HUDEP-2 (cell line): ENCODE data around the gene LRFN2.
A peak's percentile ranks its signal among the peaks of the same experiment; 100 is the strongest.

Source experiments
- DNase-seq, 76 experiments: peaks; one replicate each; lab custom pipeline; 2025; ENCODE audit not compliant: unreplicated experiment in 76 of 76; lab: John Stamatoyannopoulos, UW

The LRFN2 gene

DNA sequence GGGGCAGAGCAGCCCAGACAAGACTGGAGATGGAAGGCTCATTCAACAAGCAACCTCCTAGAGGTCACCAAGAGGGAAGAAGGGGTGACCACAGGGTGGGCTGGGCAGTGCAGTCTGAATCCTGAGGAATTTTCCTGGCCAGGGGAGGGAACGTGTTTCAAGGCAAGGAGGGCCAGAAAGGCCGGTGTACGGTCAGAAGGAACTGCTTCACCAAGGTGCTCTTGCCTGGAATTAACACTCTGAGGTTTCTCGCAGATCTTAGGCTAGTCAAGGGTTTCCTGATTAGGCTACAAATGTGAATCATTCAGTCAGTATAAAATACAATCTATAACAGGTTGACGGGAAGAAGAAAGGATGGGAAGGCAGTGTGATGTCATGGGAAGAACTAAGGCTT, 199.3 kb downstream of the LRFN2 start:
- no peak for DNase-seq

DNA sequence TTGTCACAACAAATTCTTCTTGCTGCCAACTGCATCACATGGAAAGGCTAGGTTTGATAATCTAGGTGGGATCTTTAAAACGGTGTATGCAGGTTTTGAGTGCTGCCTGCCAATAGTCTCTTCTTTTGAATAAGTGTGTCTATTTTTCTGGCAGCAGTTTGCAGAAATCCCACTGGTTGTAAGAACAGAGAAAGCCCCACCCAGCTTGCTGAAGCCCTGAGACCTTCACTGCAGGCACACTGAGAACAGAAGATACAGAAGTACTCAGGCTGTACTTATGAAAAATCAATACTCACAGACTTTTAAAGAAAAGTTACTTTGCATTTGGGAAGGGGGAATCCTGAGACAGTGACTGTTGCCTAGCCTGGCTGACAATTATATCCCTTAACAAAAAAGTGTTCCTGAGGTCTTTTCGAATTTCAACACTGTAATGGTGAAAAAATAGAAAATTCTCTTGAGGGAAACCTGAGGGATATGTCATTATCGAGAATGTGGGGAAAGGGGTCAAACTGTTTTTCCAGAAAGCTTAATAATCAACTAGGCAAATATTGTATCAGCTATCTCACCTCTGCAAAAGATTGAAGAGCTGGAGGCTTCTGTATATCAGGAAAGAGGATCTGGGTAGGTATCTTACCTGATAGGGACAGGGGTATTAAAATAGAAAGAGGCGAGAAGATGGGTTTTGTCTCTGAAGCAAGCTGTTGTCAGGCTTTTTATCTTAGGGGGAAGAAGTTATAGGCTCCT, 199.9 kb downstream of the LRFN2 start:
- DNase-seq, result no peak

DNA sequence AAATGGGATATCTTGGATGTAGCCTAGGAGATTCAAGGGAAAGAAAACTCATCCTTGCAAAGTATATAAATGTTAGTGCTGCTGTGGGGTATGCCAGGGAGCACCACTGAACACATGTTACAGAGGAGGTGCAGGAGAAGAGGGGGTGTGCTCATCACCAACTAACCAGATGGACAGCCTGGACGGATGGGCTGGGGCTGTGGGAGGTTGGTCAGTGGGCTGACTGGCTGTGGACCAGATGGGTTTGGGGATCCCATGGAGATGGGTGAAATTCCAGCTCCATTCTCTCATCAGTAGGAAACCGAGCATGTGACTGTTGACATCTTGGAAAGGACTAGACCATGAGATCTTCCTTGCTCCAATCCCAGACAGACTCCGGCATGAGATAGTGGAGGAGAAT, 201.0 kb downstream of the LRFN2 start:
- no peak for DNase-seq

DNA sequence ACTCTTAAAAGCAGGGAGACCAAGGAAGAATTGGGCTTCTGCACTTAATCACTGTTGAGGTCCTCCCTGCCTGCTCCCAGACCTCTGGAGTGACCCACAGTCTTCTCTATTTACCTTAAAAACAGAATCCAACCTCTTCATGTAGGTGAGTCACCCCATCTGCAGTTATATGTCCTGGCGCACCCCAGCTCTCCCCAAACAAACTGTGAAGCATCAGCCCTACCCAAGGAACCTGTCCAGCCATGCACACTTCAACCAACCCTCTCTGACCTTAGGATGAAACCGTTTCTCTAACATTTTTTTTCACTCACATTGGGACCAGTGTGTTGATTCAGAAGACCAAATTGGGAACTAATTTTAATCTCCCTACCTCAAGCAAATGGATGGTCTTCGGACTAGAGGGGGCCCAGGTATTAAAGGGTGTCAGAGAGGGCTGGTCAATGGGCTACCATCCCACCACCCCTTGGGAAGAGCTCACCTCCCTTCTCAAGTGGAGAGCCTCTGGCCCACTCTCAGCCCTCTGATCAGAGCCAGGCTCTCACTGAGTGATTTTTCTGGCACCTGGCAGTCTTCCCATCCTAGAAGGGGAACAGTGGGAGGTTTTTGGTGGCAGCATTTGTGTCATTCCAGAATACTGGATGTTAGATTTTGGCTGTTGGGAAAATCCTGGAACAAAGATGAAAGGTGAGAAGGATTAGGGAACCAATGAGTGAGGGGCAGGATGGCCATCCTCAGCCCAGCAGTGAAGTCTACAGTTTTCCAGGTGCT, 203.6 kb downstream of the LRFN2 start:
- no peak for DNase-seq

DNA sequence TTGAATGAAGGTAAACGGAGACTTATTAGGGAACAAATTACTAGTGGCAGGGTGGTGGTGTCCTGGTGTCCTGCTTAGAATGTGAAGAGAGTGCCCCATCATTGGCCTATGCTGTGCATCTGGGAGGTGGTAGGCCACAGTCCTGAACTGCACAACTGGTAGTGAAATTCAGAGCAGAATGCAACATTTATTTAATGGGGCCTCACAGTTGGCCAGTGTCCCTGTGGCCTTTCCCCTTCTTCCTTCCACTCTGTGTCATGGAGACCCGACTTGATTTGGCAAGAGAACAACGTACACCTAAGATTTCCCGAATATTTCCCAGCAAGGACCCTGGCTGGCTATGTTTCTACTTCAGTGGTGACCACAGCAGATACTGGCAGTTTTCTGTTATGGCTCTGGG, 206.9 kb downstream of the LRFN2 start:
- no peak for DNase-seq

DNA sequence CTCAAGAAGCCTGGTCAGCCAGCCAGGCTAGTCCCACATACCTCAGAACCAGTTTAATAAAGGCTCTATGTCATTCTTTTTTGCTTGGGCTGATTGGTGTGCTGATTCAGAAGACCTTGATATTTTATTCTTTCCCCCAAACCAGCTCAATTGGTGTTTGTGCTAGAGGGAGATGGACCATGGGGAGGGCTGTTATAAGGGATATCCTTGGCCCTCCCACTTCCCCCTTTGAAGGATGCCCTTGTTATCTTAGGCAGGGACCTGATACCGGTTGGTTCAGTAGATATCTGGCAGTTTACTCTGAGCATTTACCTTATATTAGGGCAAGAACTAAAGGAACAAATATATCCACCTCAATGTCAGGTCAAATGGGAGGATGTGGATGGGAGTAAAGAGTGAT, 207.4 kb downstream of the LRFN2 start:
- no peak for DNase-seq

DNA sequence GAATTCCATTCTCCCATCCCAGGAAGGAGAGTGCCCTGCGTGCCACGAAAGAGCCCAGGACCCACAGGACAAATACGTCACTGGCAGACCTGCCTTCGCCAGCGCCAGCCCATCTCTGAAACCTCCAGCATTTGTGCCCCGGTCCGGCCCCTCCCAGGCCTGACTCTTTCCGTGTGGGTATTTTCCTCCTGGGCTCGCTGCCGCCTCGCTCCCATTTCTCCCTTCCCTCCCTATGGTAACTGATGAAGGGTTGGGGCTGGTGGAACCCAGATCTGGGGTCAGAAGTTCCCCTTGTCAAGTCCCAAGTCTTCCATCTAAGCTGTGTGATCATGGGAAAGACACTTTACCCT, 208.5 kb downstream of the LRFN2 start:
- no peak for DNase-seq

DNA sequence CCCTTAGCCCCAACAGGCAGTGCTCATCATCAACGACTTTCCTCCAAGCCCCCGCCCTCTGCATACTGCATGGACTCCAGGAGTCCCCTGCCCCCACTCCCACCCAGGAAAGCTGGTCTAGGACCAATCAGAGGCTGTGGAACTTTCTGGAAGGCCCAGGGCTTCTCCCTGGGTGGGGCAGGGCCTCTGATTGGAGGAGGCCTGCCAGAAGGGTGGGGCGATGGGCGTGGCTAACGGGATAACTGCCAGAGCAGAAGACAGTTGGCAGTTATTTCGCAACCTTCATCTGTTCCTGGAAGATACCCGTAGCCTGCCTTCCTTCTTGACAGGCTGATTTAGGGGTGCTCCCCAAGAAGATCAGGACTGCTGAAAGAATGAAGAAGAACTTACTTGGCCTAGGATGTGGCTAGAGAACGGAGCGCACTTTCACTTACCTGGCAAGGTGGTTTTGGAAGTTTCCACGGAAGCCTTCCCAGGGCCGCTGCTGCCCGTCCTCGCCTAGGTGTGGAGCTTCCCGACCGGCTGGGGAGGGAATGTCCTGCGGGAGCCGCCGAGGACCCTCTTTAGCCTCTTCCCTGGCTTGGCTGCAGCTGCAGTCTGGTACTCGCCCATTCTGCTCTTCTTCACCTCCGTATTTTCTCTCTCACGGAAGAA, 209.0 kb downstream of the LRFN2 start:
- peak in 44 of 76 experiments; percentile 10 to 68 (median 34) for DNase-seq

DNA sequence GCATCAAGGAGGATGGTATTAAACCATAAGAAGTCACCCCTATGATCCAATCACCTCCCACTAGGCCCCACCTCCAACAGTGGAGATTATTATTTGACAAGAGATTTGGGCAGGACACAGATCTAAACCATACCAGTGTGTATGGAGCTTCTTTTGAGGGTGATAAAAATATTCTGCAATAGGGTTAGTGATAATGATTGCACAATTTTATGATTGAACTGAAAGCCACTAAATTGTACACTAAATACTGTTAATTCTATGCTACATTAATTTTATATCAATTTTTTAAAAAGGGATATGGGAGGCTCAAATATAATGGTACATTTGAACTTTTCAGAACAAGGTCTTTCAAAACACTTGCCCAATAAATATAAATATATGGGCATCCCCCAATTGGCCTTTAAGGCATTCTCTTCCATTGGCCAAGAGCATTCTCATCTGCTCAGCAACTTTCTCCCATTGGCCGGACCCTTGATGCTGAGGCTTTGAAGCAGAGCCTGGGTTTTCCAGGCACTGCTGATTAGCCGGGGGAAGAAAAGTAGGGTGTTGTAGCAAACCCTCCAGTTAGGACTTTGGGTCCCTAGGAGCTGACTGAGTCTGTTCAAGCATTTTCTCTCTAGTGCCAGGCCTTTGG, 209.9 kb downstream of the LRFN2 start:
- DNase-seq, result no peak

DNA sequence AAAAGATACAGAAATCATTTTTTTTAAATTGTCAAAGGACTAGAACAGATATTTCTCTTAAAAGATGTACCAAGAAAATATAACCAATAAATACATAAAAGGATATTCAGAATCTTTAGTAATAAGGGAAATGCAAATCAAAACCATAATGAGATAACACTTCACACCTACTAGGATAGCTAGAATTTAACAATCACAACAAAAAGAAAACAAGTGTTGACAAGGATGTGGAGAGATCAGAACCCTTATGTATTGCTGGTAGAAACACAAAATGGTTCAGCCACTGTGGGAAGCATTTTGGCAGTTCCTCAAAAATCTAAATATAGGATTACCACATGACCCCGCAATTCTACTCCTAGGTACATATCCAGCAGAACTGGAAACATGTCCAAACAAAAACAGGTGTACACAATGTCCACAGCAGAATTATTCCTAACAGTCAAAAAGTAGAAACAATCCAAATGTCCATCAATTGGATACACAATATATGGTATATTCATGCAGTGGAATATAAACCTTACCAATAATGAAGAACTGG, 211.0 kb downstream of the LRFN2 start:
- no peak for DNase-seq

DNA sequence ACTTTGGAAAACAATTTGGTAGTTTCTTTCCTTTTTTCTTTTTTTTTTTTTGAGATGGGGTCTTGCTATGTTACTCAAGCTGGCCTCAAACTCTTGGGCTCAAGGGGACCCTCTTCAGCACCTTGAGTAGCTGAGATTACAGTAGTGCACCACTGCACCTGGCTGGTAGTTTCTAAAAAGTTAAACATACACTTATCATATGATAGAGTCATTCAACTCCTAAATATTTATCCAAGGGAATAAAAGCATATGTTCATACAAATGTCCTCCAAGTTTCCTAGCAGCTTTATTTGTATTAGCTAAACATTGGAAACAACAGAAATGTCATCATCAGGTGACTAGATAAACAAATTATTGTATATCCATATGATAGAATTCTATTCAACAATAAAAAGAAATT, 213.9 kb downstream of the LRFN2 start:
- DNase-seq, result no peak

DNA sequence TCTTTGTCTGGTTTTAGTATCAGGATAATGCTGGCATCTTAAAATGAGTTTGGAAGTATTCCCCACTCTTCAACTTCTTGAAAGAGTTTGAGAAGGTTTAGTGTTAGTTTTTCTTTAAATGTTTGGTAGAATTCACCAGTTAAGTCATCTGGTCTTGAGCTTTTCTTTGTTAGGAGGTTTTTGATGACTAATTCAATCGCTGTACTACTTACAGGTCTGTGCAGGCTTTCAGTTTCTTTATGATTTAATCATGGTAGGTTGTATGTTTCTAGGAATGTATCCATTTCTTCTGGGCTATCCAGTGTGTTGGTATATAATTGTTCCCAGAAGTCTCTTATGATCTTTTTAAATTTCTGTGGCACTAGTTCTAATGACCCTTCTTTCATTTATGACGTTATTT, 215.5 kb downstream of the LRFN2 start:
- DNase-seq, result no peak

DNA sequence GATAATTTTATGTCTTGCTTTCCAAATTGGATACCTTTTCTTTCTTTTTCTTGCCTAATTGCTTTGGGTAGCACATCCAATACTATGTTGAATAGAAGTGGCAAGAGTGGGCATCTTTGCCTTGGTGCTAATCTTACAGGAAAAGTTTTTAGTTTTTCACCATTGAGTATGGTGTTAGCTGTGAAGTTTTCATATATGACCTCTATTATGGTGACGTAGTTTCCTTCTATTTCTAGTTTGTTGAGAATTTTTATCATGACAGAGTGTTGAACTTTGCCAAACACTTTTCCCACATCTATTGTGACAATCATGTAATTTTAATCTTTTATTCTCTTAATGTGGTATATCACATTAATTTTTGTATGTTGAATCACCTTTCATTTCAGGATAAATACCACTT, 216.1 kb downstream of the LRFN2 start:
- no peak for DNase-seq

DNA sequence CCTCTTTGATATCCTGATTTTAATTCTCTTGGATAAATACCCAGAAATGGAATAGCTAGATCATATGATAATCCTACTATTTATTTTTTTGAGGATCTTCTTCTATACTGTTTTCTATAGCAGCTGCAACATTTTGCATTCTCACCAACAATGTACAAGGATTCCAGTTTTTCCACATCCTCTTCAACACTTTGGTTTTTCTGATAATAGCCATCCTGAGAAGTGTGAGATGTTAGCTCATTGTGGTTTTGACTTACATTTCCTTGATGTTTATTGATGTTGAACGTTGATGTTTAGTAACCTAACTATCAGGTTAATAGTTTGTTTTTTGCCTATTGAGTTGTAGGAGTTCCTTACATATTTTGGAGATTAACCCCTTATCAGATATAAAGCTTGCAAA, 217.3 kb downstream of the LRFN2 start:
- DNase-seq, result no peak

DNA sequence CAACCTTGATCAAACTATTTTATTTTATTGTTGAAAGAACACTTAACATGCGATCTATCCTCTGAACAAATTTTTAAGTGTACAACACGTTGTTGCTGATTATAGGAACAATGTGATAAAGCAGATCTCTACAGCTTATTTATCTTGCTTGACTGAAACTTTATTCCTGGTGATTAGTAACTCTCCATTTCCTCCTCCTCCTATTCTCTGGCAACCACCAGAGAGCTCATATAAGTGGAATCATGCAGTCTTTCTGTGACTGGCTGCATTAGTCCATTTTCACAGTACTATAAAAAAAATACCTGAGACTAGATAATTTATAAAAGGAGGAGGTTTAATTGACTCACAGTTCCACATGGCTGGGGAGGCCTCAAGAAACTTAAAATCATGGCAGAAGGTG, 218.1 kb downstream of the LRFN2 start:
- no peak for DNase-seq

DNA sequence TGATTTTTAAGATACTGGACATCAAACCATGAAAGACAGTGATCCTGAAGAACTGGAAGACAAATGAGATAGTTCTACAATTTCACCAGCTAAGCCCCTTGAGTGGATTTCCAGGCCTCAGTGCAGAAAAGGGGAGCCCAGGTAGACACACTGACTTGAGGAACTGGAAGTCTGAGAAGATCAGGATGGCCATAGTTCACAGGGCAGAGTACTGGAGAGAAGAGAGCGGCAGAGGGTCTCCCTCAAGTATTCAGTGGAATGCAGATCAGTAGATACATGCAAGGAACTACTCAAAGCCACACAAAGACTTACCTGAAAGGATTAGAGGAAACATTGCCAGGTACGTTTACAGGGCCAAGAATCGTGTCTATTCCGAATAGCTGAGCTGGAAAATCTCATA, 224.3 kb downstream of the LRFN2 start:
- DNase-seq, result no peak

DNA sequence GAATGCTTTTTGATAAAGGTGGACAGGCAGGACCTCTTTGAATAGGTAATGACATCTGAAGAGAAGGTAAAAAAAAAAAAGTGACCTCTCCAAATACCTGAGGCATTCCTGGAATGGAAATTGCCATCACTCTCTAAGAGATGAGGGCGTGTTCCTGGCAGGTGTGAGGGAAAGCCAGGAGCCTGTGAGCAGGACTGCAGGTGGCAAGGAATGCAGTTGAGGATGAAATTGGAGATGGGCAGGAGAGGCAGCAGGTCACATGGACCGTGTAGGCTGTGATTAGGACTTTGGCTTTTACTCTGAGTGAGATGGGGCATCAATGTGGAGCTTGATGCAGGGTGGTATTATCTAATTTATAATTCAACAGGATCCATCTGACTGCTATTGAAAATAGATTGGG, 227.4 kb downstream of the LRFN2 start:
- DNase-seq, result no peak

DNA sequence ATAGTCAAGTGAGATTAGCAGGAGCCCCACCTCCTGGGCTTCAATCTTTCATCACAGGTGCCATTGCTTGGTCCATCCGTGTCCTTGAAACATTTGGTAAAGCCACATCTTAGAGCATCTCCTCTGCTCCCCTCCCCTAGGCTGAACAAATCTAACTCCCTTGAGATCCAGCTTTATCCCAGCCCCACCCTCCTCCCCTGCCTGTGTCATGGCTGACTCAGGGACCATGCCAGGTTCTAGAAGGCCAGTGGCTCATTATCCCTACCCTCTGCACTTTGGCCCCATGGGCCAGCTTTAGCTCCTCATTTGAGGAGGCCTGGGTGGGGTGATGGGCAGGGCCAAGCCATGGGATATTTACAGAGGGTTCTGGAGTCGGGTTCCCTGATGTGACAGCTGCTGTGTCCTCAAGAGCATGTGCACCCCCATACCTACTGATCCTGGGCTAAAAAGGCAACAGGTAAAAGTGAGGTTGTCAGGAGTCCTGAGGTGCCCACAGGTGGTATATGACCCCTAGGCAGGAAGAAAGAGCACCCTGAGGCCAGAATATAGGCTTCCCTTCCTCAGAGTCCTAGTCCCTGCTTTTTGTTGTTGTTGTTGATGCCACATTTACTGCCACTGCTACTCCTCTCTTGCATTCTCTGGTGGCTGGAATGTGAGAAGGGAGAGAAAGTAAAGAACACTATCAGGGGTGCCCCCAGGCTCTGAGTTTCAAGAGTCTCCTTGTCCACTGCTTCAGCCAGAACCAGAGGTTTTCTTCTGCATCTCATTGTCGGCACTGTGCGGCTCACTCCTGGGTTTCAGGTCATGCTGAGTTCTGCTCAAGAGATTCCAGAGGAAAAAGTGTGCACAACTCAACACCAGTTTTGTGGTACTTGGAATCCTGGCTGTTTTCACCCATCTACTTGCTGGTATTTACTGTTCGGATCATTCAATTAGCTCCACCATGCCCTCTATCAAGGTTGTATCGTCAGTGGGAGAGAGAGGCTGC, 228.4 kb downstream of the LRFN2 start:
- DNase-seq, result no peak

DNA sequence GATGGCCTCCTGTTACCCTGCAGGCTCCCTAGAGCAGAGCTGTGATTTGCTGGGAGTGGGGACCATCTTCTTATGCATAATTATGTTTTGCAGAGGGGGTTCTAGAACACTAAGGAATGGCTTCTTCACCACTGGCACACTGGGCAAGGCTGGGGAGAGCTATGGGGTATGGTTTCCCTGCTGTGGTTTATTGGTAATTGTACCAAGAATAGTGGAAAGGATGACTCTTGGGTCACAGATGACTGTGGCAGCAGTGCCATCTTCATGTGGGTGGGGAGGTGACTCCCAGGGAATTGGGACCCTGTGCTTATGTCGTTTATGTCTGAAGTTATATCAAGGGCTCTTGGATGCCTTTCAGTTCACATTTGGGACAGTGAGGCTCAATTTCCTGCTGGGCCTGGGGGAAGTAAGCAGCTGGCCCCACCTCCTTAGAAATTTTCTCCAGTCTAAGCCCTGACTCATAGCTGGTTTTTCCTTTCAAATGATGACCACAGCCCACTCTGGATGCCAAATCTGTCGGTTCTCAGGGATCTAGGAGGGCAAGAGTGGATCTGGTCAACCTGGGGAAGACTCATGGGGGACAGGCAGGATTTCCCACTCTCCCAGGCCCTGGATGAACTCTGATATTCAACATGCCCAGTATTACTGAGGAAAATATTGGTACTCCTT, 230.8 kb downstream of the LRFN2 start:
- no peak for DNase-seq

DNA sequence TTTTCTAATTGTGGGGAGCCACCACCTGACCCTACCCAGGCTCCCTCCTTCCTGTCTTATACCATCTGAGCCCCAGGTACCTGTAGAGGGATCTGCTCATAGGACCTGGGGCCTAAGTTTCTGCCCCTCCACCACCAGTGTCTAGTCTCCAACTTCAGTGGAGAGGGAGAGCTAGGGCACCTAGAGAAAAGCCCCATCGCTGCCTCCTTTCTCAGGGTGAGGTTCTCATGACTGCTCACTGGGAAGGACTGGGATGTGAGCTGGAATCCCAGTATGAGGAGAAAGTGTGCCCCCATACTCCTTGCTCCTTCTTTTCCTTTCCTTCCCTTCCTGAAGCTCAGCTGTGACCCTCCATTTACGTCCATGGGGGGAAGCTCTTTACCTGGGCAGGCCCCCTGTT, 231.6 kb downstream of the LRFN2 start:
- no peak for DNase-seq
